H1 (cell line): Measurements from ENCODE around the gene CAPNS1. TPM values are rescaled to one million over a fixed set of nuclear protein-coding genes. Genes with fewer than 3 reads are reported as not detected.

ENCODE experiments used
- CTCF ChIA-PET: fragments of 300-600 bp; sonication (Branson Sonifier 250); formaldehyde crosslinking; loops from one replicate; lab custom pipeline; 2021; ENCODE audit not compliant: partially characterized antibody; lab: Charles Lee
- POLR2A ChIA-PET: fragments of 300-600 bp; sonication (Branson Sonifier 250); formaldehyde crosslinking; loops from one replicate; lab custom pipeline; 2021; ENCODE audit warnings: inconsistent platforms; ENCODE audit not compliant: partially characterized antibody; lab: Charles Lee
- DNase-seq, 2 experiments: peaks; one replicate each; pipeline versions ENCODE4 v3.0.0 to v3.0.0-alpha.2; 2010 to 2022; ENCODE audit warnings: low spot score in 2 of 2, low read depth in 1 of 2, mixed read lengths in 1 of 2
- FAIRE-seq: peaks from 2 replicates; lab custom pipeline; 2011; peaks lifted over from hg19 to GRCh38; lab: Jason Lieb, UNC
- H2AFZ ChIP-seq: 2 replicates; pipeline ENCODE4 v1.8.1; 2012; ENCODE audit warnings: low read length, inconsistent platforms
- H2AK5ac ChIP-seq: 2 replicates; pipeline ENCODE4 v1.6.1; 2013; ENCODE audit warnings: low read depth, low read length
- H2BK120ac ChIP-seq: replicated peaks from 2 replicates; pipeline ENCODE3; 2013; ENCODE audit warnings: low read depth, low read length, inconsistent platforms
- H2BK12ac ChIP-seq: 2 replicates; pipeline ENCODE4 v1.6.1; 2013; ENCODE audit warnings: low read depth, low read length
- H2BK15ac ChIP-seq: 2 replicates; pipeline ENCODE4 v1.6.1; 2013; ENCODE audit warnings: low read length
- H2BK20ac ChIP-seq: 2 replicates; pipeline ENCODE4 v1.6.1; 2013; ENCODE audit warnings: low read length
- H2BK5ac ChIP-seq: 2 replicates; pipeline ENCODE4 v1.6.1; 2013; ENCODE audit warnings: low read depth, low read length
- H3K14ac ChIP-seq: 2 replicates; pipeline ENCODE4 v1.6.1; 2013; ENCODE audit warnings: inconsistent platforms; ENCODE audit not compliant: insufficient read length
- H3K18ac ChIP-seq: 2 replicates; pipeline ENCODE4 v1.6.1; 2013; ENCODE audit warnings: low read length; ENCODE audit errors: extremely low read depth
- H3K23ac ChIP-seq: 2 replicates; pipeline ENCODE4 v1.6.1; 2013; ENCODE audit warnings: inconsistent platforms; ENCODE audit not compliant: insufficient read length
- H3K23me2 ChIP-seq: 2 replicates; pipeline ENCODE4 v1.6.1; 2013; ENCODE audit warnings: low read depth, low read length
- H3K27ac ChIP-seq: 2 replicates; pipeline ENCODE4 v1.6.1; 2011; ENCODE audit warnings: low read depth, low read length, inconsistent platforms
- H3K27me3 ChIP-seq, 4 experiments: replicated peaks in 1 of 4; 1 replicate in 1 of 4; 2 replicates in 3 of 4; pipeline versions ENCODE4 v1.6.1 to v1.8.1; 2011 to 2013; ENCODE audit warnings: low read length in 3 of 4, mild to moderate bottlenecking in 3 of 4, inconsistent platforms in 2 of 4, mixed read lengths in 2 of 4, moderate library complexity in 1 of 4; ENCODE audit not compliant: control insufficient read depth in 3 of 4, insufficient read depth in 3 of 4; ENCODE audit errors: extremely low read depth in 1 of 4
- H3K36me3 ChIP-seq, 4 experiments: 2 replicates each; pipeline versions ENCODE4 v1.6.1 to v1.8.1; 2011 to 2013; ENCODE audit warnings: mild to moderate bottlenecking in 4 of 4, low read length in 3 of 4, moderate library complexity in 2 of 4, control low read depth in 1 of 4, inconsistent platforms in 1 of 4; ENCODE audit not compliant: insufficient read depth in 4 of 4, control insufficient read depth in 2 of 4
- H3K4ac ChIP-seq: replicated peaks from 2 replicates; pipeline ENCODE3; 2013; ENCODE audit warnings: low read length, low read depth, mixed read lengths, inconsistent platforms; ENCODE audit not compliant: insufficient read length
- H3K4me1 ChIP-seq, 4 experiments: replicated peaks in 1 of 4; 1 replicate in 1 of 4; 2 replicates in 3 of 4; pipeline versions ENCODE4 v1.6.1 to v1.8.1; 2011 to 2013; ENCODE audit warnings: low read length in 3 of 4, inconsistent platforms in 2 of 4, mixed read lengths in 1 of 4; ENCODE audit not compliant: insufficient read depth in 4 of 4, control insufficient read depth in 3 of 4
- H3K4me2 ChIP-seq, 2 experiments: 2 replicates each; pipeline versions ENCODE4 v1.6.1 to v1.8.1; 2011 to 2013; ENCODE audit warnings: low read depth in 2 of 2, low read length in 2 of 2, control low read depth in 1 of 2, inconsistent platforms in 1 of 2, mild to moderate bottlenecking in 1 of 2; ENCODE audit not compliant: insufficient read depth in 1 of 2
- H3K4me3 ChIP-seq, 4 experiments: fragments of 200-600, 300-600 bp in 1 of 4; sonication (generic), shearing (Covaris generic), sonication (Bioruptor Twin) in 1 of 4; 2 replicates each; pipeline versions ENCODE4 v1.5.1 to v1.8.1; 2011 to 2016; ENCODE audit warnings: low read length in 4 of 4, low read depth in 3 of 4, control low read depth in 2 of 4, inconsistent platforms in 2 of 4, mild to moderate bottlenecking in 2 of 4, mixed read lengths in 1 of 4, moderate library complexity in 1 of 4; ENCODE audit not compliant: insufficient read depth in 2 of 4; ENCODE audit errors: extremely low read depth in 1 of 4
- H3K56ac ChIP-seq: replicated peaks from 2 replicates; pipeline ENCODE3; 2013; ENCODE audit warnings: low read depth, mild to moderate bottlenecking, mixed read lengths, low read length, inconsistent platforms; ENCODE audit not compliant: insufficient read length
- H3K79me1 ChIP-seq: 2 replicates; pipeline ENCODE4 v1.6.1; 2013; ENCODE audit warnings: low read depth, low read length, control low read depth
- H3K79me2 ChIP-seq, 2 experiments: 2 replicates each; pipeline versions ENCODE4 v1.6.1 to v1.8.1; 2012 to 2013; ENCODE audit warnings: low read length in 2 of 2, mild to moderate bottlenecking in 2 of 2, inconsistent platforms in 1 of 2; ENCODE audit not compliant: insufficient read depth in 2 of 2, control insufficient read depth in 1 of 2
- H3K9ac ChIP-seq, 4 experiments: replicated peaks in 1 of 4; 1 replicate in 1 of 4; 2 replicates in 3 of 4; pipeline versions ENCODE4 v1.6.1 to v1.8.1; 2011 to 2013; ENCODE audit warnings: low read depth in 3 of 4, low read length in 3 of 4, control low read depth in 2 of 4, mild to moderate bottlenecking in 2 of 4, moderate library complexity in 2 of 4, inconsistent platforms in 1 of 4; ENCODE audit errors: extremely low read depth in 1 of 4
- H3K9me3 ChIP-seq, 2 experiments: 2 replicates each; pipeline versions ENCODE4 v1.6.1 to v1.8.1; 2012 to 2013; ENCODE audit warnings: mild to moderate bottlenecking in 2 of 2, moderate library complexity in 2 of 2, control low read depth in 1 of 2, inconsistent platforms in 1 of 2, low read depth in 1 of 2, low read length in 1 of 2, mixed read lengths in 1 of 2; ENCODE audit not compliant: insufficient read depth in 2 of 2
- H4K20me1 ChIP-seq, 2 experiments: replicated peaks in 1 of 2; 2 replicates each; pipeline versions ENCODE3 to v1.8.1; 2011 to 2013; ENCODE audit warnings: inconsistent platforms in 2 of 2, low read length in 2 of 2, mild to moderate bottlenecking in 1 of 2; ENCODE audit not compliant: insufficient read depth in 2 of 2, control insufficient read depth in 1 of 2
- H4K5ac ChIP-seq: 2 replicates; pipeline ENCODE4 v1.6.1; 2013; ENCODE audit warnings: low read length, low read depth, mixed read lengths, inconsistent platforms; ENCODE audit not compliant: insufficient read length
- H4K8ac ChIP-seq: 2 replicates; pipeline ENCODE4 v1.8.0; 2013; ENCODE audit warnings: mild to moderate bottlenecking, moderate library complexity, low read length, inconsistent platforms; ENCODE audit not compliant: insufficient read depth; ENCODE audit errors: extremely low read depth
- H4K91ac ChIP-seq: replicated peaks from 2 replicates; pipeline ENCODE3; 2013; ENCODE audit warnings: low read length, mixed read lengths, inconsistent platforms; ENCODE audit not compliant: insufficient read length
- CEBPB ChIP-seq: IDR thresholded peaks from 2 replicates; pipeline ENCODE4 v1.6.1; 2012; ENCODE audit warnings: low read depth, low read length
- FOSL1 ChIP-seq: IDR thresholded peaks from 2 replicates; pipeline ENCODE4 v1.6.1; 2011; ENCODE audit warnings: mild to moderate bottlenecking, low read depth, low read length, moderate library complexity; ENCODE audit not compliant: insufficient read depth
- GABPA ChIP-seq: IDR thresholded peaks from 2 replicates; pipeline ENCODE4 v1.6.1; 2011; ENCODE audit warnings: mild to moderate bottlenecking, low read length, moderate library complexity, borderline replicate concordance; ENCODE audit not compliant: insufficient read depth
- NRF1 ChIP-seq: IDR thresholded peaks from 2 replicates; pipeline ENCODE4 v1.6.1; 2011; ENCODE audit warnings: mild to moderate bottlenecking, low read depth, low read length, improper control_type of control experiment
- SIRT6 ChIP-seq: IDR thresholded peaks from one replicate; pipeline ENCODE4 v1.7.1; 2012; ENCODE audit warnings: low read length, inconsistent platforms
- WGBS, 2 experiments: shearing (Covaris generic) in 1 of 2; methylation state at CpG; one replicate each; pipeline versions ENCODE4 v1.1.6 to v1.1.7; 2013 to 2015; ENCODE audit warnings: low lambda C conversion rate in 2 of 2, mixed read lengths in 2 of 2, inconsistent platforms in 1 of 2, low coverage in 1 of 2, missing lambda C conversion rate in 1 of 2; ENCODE audit not compliant: insufficient replicate concordance in 2 of 2, insufficient coverage in 1 of 2, insufficient read length in 1 of 2; ENCODE audit errors: extremely low coverage in 1 of 2, missing lambda C conversion rate in 1 of 2; 5-methylcytosine and 5-hydroxymethylcytosine counted together
- polyA plus RNA-seq, 7 experiments: library from polyadenylated mRNA; depleted of rRNA in 3 of 7; stranded (reverse) in 5 of 7; unstranded in 2 of 7; fragments of >200 nt in 5 of 7; fragments of 200-250 nt in 2 of 7; gene quantifications; 1 replicate in 5 of 7; 2 replicates in 1 of 7; 4 replicates in 1 of 7; pipeline versions ENCODE4 v1.2.1 to v1.2.3, GENCODE V29; 2011 to 2013; ENCODE audit warnings: missing spikeins in 2 of 7, mixed read lengths in 2 of 7
- total RNA-seq: library from RNA; stranded (reverse); fragmentation: NEBNext Ultra II Directional; extraction: Animal tissue kit (Norgen Biotek cat#: 25700); gene quantifications from 2 replicates; pipeline ENCODE4 v1.2.1, GENCODE V29; 2021

Gene CAPNS1
- total and polyA plus RNA-seq, 2 of the 8 experiments (the other 6 are each of a cell fraction or from before 2014, with no cell fraction given) = 382 to 438 TPM

GRCh38 chr19:36125557-36125956 lies 14.3 kb upstream of the CAPNS1 start:
- WGBS, 2 experiments = 91% methylated on average over 9 of the region's 9 CpGs; no CpG with 5 or more reads in 1 of the 2 experiments
- TF ChIP-seq SIRT6 (no peak), FOSL1 (no peak), CEBPB (no peak), GABPA (no peak), NRF1 (no peak)

More at GRCh38 chr19:36125557-36125956, 14.3 kb upstream of the CAPNS1 start:
- Histone ChIP-seq H3K14ac (no peak overlapping the region), H3K56ac (no peak overlapping the region), H3K23me2 (no peaks in the 10 kb centered on the region; the same call in 1 of the 2 replicates), H4K5ac (no peak overlapping the region), H3K36me3 (peaks cover 8 to 21% (median 17%) of the 10 kb centered on the region in 4 experiments; a peak in 7 of 8 replicates), H4K20me1 (peaks cover 0 to 2% of the 10 kb centered on the region in 2 experiments), H2BK120ac (no peak overlapping the region), H3K9me3 (no peaks in the 10 kb centered on the region), H2BK20ac (no peak overlapping the region), H3K79me1 (no peaks in the 10 kb centered on the region), H2AFZ (no peak overlapping the region), H3K4me2 (no peak overlapping the region), H3K79me2 (no peaks in the 10 kb centered on the region), H2BK15ac (no peak overlapping the region), H4K91ac (no peak overlapping the region), H2AK5ac (no peak overlapping the region), H3K27me3 (no peaks in the 10 kb centered on the region), H3K4me3 (no peak overlapping the region), H4K8ac (no peak overlapping the region), H3K4me1 (0 out of 7 replicates have a peak, but pooled peaks cover 0 to 1% (median 0%) of the 10 kb centered on the region in 4 experiments), H2BK5ac (no peak overlapping the region), H3K4ac (no peak overlapping the region), H3K23ac (no peak overlapping the region), H3K27ac (no peak overlapping the region), H3K9ac (no peak overlapping the region), H3K18ac (no peak overlapping the region), H2BK12ac (no peak overlapping the region)
- FAIRE-seq (no peak), DNase-seq (no peak)
- ChIA-PET CTCF (interaction anchor here (1.3 to 9.1 kb wide), 3 partner anchors 12 to 867 kb away, joined by 5 to 157 read pairs (median 5); no protein-coding TSS in a partner anchor), POLR2A (interaction anchor here (1.1 to 5.0 kb wide), 4 partner anchors 10 to 58 kb away, joined by 3 to 27 read pairs (median 4); partner anchors contain the start of genes CAPNS1, POLR2I and TBCB)
